AG04450 (cell line): ENCODE data around the gene MYL7. TPM values are rescaled to one million over a fixed set of nuclear protein-coding genes. Genes with fewer than 3 reads are reported as not detected.

ENCODE experiments used
- CTCF ChIA-PET: fragments of 300-600, 350-600 bp; formaldehyde crosslinking; extraction: SDS; loops from one replicate; lab custom pipeline; 2022; ENCODE audit warnings: antibody characterized with exemption, inconsistent platforms; lab: Charles Lee
- POLR2A ChIA-PET: fragments of 350-600 bp; formaldehyde crosslinking; extraction: SDS; loops from one replicate; lab custom pipeline; 2021; ENCODE audit warnings: antibody characterized with exemption, inconsistent platforms; lab: Yijun Ruan, JAX
- DNase-seq: peaks from one replicate; pipeline ENCODE4 v3.0.0-alpha.2; 2011; ENCODE audit warnings: low read depth, low spot score
- H3K27ac ChIP-seq: one replicate; pipeline ENCODE4 v1.5.1; 2012; ENCODE audit warnings: low read depth, low read length, control low read depth
- H3K27me3 ChIP-seq: one replicate; pipeline ENCODE4 v1.6.0; 2012; ENCODE audit warnings: low read length; ENCODE audit not compliant: control insufficient read depth, insufficient read depth
- H3K4me3 ChIP-seq: 2 replicates; pipeline ENCODE4 v1.5.1; 2011; ENCODE audit warnings: mild to moderate bottlenecking, low read depth, low read length, control low read depth
- H3K9me3 ChIP-seq: 2 replicates; pipeline ENCODE4 v1.5.1; 2012; ENCODE audit warnings: low read length; ENCODE audit not compliant: control insufficient read depth, insufficient read depth
- polyA plus RNA-seq: library from polyadenylated mRNA; depleted of rRNA; stranded (reverse); fragments of >200 nt; gene quantifications from 2 replicates; pipeline ENCODE4 v1.2.3, GENCODE V29; 2011
- TF ChIP-seq, protein P1 (sequence below): IDR thresholded peaks from 2 replicates; pipeline ENCODE4 v1.5.1; 2011; ENCODE audit warnings: low read depth, low read length, control low read depth, inconsistent platforms

MYL7 gene
- polyA plus RNA-seq, 1 experiment, result not detected

DNA sequence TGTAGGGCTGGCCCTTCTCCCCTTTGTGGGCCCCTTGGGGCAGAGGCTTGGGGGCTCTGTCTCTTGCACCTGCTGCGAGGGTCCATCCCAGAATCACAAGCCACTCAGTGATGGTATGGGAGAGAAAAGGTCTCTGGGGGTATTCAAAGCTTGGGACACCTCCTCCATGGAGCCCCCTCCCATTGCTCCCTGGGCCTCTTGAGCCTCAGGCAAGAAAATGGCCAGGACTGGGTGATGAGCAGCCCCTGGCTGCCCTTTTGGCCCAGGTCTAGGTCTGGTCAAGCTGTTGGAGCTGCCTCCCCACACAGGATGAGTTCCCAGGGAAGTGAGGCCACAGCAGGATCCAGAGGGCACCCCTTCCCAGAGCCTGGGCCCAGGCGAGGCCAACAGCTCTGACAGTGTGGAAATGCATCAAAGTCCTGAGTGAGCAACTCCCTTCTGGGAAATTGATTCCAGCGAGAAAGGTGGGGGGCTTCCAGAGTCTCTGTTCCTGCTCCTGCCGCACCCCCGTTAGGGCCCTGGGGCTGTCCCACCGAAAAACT is 3.4 kb upstream of the MYL7 start:
- ChIA-PET POLR2A (no interaction called here), CTCF (no interaction called here)
- Histone ChIP-seq H3K27me3 (peaks cover 35% of the 10 kb centered on the region), H3K4me3 (no peak overlapping the region), H3K9me3 (peaks cover 10% of the 10 kb centered on the region), H3K27ac (no peak overlapping the region)
- TF ChIP-seq, protein P1, sequence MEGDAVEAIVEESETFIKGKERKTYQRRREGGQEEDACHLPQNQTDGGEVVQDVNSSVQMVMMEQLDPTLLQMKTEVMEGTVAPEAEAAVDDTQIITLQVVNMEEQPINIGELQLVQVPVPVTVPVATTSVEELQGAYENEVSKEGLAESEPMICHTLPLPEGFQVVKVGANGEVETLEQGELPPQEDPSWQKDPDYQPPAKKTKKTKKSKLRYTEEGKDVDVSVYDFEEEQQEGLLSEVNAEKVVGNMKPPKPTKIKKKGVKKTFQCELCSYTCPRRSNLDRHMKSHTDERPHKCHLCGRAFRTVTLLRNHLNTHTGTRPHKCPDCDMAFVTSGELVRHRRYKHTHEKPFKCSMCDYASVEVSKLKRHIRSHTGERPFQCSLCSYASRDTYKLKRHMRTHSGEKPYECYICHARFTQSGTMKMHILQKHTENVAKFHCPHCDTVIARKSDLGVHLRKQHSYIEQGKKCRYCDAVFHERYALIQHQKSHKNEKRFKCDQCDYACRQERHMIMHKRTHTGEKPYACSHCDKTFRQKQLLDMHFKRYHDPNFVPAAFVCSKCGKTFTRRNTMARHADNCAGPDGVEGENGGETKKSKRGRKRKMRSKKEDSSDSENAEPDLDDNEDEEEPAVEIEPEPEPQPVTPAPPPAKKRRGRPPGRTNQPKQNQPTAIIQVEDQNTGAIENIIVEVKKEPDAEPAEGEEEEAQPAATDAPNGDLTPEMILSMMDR, result no peak
- no peak for DNase-seq

DNA sequence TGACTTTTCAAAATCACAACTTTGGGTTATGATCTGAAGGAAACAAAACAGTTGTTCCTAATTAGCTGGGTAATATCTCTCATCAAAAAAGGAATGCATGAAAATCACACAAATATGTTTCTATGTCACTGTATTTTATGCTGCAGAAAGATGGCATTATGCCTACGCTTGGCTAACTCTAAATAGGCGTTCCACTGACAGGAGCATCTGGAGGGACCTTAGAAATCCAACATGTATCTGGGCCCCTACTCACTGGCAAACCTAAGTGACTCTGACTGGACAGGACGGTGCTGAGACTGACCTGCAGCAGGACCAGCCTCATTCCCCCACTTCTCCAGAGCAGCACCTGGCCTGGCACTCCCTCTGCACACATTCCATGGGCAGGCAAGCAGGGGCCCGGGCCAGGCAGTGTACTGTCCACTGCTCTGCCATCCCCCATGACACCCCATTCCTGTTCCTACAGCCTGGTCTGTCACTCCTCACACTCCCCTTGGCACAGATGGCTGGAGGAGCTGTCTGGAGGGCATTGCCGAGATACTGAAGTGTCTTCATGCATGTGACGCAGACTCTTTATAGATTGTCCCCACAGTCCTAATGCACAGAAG is 2.6 kb upstream of the MYL7 start:
- TF ChIP-seq, protein P1, result no peak

DNA sequence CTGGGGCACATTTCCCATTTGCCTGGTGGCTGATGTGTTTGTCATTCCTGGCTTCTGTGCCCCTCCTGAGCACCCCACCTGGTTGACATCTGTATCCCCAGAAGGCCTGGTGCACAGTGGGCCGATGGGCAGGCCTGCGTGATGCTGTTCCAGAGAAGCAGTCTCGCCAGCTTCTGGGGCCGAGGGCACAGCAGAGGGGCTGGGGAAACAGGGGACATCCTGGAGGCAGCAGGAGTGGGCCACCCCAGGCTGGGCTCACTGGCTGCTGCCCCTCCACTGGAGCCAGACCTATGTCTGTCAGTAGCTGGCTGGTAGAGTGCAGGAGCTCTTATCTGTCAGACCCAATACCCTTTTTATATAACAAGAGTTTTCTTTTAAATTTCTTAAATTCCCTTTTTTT is 896 bp upstream of the MYL7 start:
- TF ChIP-seq, protein P1, result no peak
- no peak for DNase-seq
- POLR2A ChIA-PET, result no interaction called here

More for the DNA sequence above, 2.6 kb upstream of the MYL7 start:
- Histone ChIP-seq H3K27ac (no peak overlapping the region), H3K9me3 (peaks cover 10% of the 10 kb centered on the region), H3K4me3 (no peak overlapping the region), H3K27me3 (peaks cover 37% of the 10 kb centered on the region)
- DNase-seq, result no peak
- POLR2A ChIA-PET, result no interaction called here
- CTCF ChIA-PET, result no interaction called here

DNA sequence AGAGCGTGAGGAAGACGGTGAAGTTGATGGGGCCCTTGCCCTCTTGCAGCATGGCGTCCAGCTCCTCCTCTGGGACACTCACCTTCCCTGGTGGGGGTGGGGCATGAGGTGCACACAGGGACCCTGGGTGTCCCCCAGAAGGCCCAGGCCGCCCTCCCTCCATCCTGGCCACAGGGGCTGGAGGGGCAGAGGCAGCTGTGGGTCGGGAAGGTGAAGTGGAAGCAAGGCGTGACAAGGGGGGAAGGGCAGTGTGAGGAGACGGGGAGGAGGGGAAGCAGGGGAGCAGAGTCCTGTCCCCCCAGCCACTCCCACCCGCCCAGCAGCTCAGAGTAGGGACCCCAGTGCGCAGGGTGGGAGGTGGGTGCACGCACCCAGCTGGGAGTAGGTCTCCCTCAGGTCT is 791 bp downstream of the MYL7 start:
- Histone ChIP-seq H3K4me3 (no peak overlapping the region), H3K27me3 (peaks cover 32% of the 10 kb centered on the region), H3K27ac (no peak overlapping the region), H3K9me3 (peaks cover 5% of the 10 kb centered on the region)
- ChIA-PET POLR2A (no interaction called here), CTCF (no interaction called here)
- TF ChIP-seq, protein P1, result no peak
- DNase-seq, result no peak

More for the DNA sequence above, 896 bp upstream of the MYL7 start:
- Histone ChIP-seq H3K4me3 (no peak overlapping the region), H3K27ac (no peak overlapping the region), H3K9me3 (peaks cover 10% of the 10 kb centered on the region), H3K27me3 (peaks cover 41% of the 10 kb centered on the region)
- CTCF ChIA-PET, result interaction anchor here (0.9 kb wide), 1 partner anchor 55 kb away, joined by 3 read pairs; no protein-coding TSS in a partner anchor

DNA sequence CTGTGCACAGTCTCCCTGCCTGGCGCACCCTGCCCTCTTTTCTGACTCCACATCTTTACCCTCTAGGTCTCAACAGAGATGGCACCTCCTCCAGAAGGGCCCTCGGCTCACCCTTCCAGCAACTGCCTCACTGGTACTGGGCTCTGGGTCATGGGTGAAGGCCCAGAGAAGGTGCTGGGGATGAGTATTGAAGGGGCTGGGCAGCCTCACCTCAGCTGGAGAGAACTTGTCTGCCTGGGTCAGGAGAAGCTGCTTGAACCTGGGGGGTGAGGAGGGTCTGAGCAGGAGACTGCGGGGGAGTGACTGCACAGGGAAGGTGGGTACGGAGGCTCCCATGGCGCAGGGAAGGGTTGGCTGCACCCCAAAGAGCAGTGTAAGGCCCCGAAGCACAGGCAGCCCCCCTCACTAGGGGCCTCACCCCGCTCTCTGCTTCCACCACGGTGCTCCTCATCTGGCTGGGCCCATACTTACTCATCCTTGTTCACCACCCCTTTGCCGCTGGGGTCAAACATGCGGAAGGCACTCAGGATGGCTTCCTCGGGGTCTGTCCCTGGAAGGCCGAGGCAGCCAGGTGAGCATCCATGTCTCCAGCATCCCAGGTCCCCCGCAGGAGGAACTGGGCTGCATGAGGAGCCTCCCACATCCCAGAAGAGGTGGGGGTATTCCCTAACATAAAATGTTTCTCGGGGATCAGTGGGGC is 1.7 kb downstream of the MYL7 start:
- TF ChIP-seq, protein P1, result no peak
- Histone ChIP-seq H3K9me3 (no peaks in the 10 kb centered on the region; the same call in 1 of the 2 replicates), H3K27ac (no peak overlapping the region), H3K27me3 (peaks cover 23% of the 10 kb centered on the region), H3K4me3 (no peak overlapping the region)
- POLR2A ChIA-PET, result no interaction called here
- no peak for DNase-seq
- CTCF ChIA-PET, result no interaction called here
